ENCODE results near the gene GPATCH8. TPM values are rescaled to one million over a fixed set of nuclear protein-coding genes. Genes with fewer than 3 reads are reported as not detected.

Gene GPATCH8
- polyA plus RNA-seq, 1 donor from 2014 or later, result 24.5 TPM

DNA sequence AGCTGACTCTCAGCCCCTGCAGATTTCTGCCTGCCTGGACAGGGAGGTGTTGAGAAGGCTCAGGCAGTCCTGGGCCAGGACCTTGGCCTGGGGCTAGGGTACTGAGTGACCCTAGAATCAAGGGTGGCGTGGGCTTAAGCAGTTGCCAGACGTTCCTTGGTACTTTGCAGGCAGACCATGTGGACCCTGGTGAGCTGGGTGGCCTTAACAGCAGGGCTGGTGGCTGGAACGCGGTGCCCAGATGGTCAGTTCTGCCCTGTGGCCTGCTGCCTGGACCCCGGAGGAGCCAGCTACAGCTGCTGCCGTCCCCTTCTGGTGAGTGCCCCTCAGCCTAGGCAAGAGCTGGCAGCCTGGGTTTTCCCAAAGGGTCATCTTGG, 154.2 kb downstream of the GPATCH8 start:
- no peaks in the 10 kb centered on the region for H3K36me3 ChIP-seq (ENCODE audit: insufficient read depth, low read length)
- H3K79me2 ChIP-seq (replicated peaks; ENCODE audit: insufficient read depth, low read length), result no peaks in the 10 kb centered on the region
- no peaks in the 10 kb centered on the region for H3K9me2 ChIP-seq (ENCODE audit: insufficient read depth, low read length)
- no peak overlapping the region for H2AFZ ChIP-seq (ENCODE audit: low read depth, low read length)
- no peaks in the 10 kb centered on the region for H3F3A ChIP-seq (ENCODE audit: insufficient read depth, low read length, poor library complexity, severe bottlenecking)
- no peaks in the 10 kb centered on the region for H3K9me3 ChIP-seq (ENCODE audit: low read length)
- H3K27me3 ChIP-seq (ENCODE audit: insufficient read depth, low read depth, low read length), result no peaks in the 10 kb centered on the region
- H3K4me2 ChIP-seq (ENCODE audit: low read length), result no peak overlapping the region
- H3K4me3 ChIP-seq (ENCODE audit: low read length), result no peak overlapping the region
- H4K20me1 ChIP-seq (ENCODE audit: insufficient read depth), result peaks cover 4% of the 10 kb centered on the region
- no peak overlapping the region for H3K9ac ChIP-seq (ENCODE audit: low read length)
- no peak for TF ChIP-seq EZH2 (IDR thresholded peaks at IDR 0.05; ENCODE audit: borderline replicate concordance, insufficient read depth, low read length, poor library complexity, severe bottlenecking)
- no peak overlapping the region for H3K27ac ChIP-seq (ENCODE audit: low read length)

DNA sequence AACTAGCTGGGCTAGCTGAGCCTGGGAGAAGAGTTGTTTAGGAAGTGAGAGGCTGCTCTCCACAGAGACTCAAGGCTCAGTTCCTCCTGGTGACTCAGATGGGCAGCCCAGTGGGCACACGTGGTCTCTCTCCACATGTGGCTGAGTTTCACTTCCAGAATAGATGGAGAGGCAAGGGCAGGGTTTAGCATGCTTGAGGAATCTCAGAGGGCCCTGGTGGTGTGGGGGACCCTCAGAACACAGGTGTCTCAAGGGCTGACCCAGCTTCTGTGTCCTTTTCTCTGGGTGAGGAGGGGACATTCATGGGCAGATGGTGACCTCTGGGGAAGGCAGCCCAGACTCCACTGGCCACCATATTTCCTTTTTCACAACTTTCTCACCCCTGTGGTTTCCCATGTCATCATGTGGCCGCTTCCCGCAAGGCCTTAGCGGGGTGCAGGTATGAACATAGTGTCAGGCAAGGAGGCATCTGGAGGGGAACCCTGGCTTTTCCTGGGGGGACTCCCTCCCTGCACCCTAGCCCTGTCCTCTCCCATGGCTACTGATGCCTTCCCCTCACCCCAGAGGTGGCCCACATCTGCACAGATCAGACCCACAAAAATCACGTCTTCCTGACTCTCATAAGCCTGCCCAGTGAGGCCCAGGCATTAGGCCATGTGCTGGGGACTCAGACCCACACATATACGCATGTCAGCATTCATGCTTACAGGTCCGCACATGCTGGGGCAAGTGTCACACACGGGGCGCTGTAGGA, 154.8 kb downstream of the GPATCH8 start:
- TF ChIP-seq, protein P1, sequence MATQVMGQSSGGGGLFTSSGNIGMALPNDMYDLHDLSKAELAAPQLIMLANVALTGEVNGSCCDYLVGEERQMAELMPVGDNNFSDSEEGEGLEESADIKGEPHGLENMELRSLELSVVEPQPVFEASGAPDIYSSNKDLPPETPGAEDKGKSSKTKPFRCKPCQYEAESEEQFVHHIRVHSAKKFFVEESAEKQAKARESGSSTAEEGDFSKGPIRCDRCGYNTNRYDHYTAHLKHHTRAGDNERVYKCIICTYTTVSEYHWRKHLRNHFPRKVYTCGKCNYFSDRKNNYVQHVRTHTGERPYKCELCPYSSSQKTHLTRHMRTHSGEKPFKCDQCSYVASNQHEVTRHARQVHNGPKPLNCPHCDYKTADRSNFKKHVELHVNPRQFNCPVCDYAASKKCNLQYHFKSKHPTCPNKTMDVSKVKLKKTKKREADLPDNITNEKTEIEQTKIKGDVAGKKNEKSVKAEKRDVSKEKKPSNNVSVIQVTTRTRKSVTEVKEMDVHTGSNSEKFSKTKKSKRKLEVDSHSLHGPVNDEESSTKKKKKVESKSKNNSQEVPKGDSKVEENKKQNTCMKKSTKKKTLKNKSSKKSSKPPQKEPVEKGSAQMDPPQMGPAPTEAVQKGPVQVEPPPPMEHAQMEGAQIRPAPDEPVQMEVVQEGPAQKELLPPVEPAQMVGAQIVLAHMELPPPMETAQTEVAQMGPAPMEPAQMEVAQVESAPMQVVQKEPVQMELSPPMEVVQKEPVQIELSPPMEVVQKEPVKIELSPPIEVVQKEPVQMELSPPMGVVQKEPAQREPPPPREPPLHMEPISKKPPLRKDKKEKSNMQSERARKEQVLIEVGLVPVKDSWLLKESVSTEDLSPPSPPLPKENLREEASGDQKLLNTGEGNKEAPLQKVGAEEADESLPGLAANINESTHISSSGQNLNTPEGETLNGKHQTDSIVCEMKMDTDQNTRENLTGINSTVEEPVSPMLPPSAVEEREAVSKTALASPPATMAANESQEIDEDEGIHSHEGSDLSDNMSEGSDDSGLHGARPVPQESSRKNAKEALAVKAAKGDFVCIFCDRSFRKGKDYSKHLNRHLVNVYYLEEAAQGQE (IDR thresholded peaks at IDR 0.05; ENCODE audit: borderline replicate concordance), result no peak
- TF ChIP-seq SMC3 (conservative IDR thresholded peaks at IDR 0.05; ENCODE audit: poor library complexity) (no peak), EP300 (conservative IDR thresholded peaks at IDR 0.05; ENCODE audit: poor library complexity, severe bottlenecking) (no peak), TAF1 (IDR thresholded peaks at IDR 0.05; ENCODE audit: low read depth) (no peak), MXI1 (conservative IDR thresholded peaks at IDR 0.05; ENCODE audit: poor library complexity, severe bottlenecking) (no peak)
- peaks cover 4% of the 10 kb centered on the region for H4K20me1 ChIP-seq (ENCODE audit: insufficient read depth)
- H3K27ac ChIP-seq (ENCODE audit: low read length), result no peak overlapping the region
- no peaks in the 10 kb centered on the region for H3F3A ChIP-seq (ENCODE audit: insufficient read depth, low read length, poor library complexity, severe bottlenecking)
- no peaks in the 10 kb centered on the region for H3K27me3 ChIP-seq (ENCODE audit: insufficient read depth, low read depth, low read length)
- no peaks in the 10 kb centered on the region for H3K79me2 ChIP-seq (replicated peaks; ENCODE audit: insufficient read depth, low read length)
- no peaks in the 10 kb centered on the region for H3K36me3 ChIP-seq (ENCODE audit: insufficient read depth, low read length)
- no peaks in the 10 kb centered on the region for H3K9me2 ChIP-seq (ENCODE audit: insufficient read depth, low read length)
- H3K9ac ChIP-seq (ENCODE audit: low read length), result no peak overlapping the region
- no peaks in the 10 kb centered on the region for H3K9me3 ChIP-seq (ENCODE audit: low read length)
- H3K4me2 ChIP-seq (ENCODE audit: low read length), result no peak overlapping the region
- no peak overlapping the region for H3K4me3 ChIP-seq (ENCODE audit: low read length)
- no peak overlapping the region for H2AFZ ChIP-seq (ENCODE audit: low read depth, low read length)

Small RNAs within 50 kb of the gene (small RNA-seq; reads per million reads assigned to genes)
- 0 reads per million in 3 experiments for gene RN7SL258P

Other genes with a start within 250 kb of the GPATCH8 start
- 0.05 TPM in 1 of 2 replicates, not detected in the other for gene SLC4A1, start 235.3 kb downstream of the GPATCH8 start, polyA plus RNA-seq
- gene RUNDC3A, start 194.8 kb downstream of the GPATCH8 start, polyA plus RNA-seq, result 279 and 326 TPM in 2 replicates
- gene SLC25A39, start 178.6 kb downstream of the GPATCH8 start, polyA plus RNA-seq, result 73.4 and 98.8 TPM in 2 replicates
- 18.9 and 21.8 TPM in 2 replicates for gene GRN, start 158.1 kb downstream of the GPATCH8 start, polyA plus RNA-seq
- gene FAM171A2, start 139.6 kb downstream of the GPATCH8 start, polyA plus RNA-seq, result 73.6 and 88.3 TPM in 2 replicates
- gene ITGA2B, start 113.8 kb downstream of the GPATCH8 start, polyA plus RNA-seq, result 3.1 and 3.9 TPM in 2 replicates
- gene FZD2, start 54.1 kb upstream of the GPATCH8 start, polyA plus RNA-seq, result 2.5 and 3.0 TPM in 2 replicates
- gene MEIOC, start 153.1 kb upstream of the GPATCH8 start, polyA plus RNA-seq, result not detected in 2 replicates
- 33.4 and 53.3 TPM in 2 replicates for gene CCDC43, start 186.4 kb upstream of the GPATCH8 start, polyA plus RNA-seq
- gene DBF4B, start 205.3 kb upstream of the GPATCH8 start, polyA plus RNA-seq, result 10.7 and 15.2 TPM in 2 replicates

Measured in neural cell (in vitro differentiated cells).